Ishikawa (cell line): ENCODE measurements around the gene GMDS.

Experiments
- CEBPB ChIP-seq: IDR thresholded peaks from 2 replicates; pipeline ENCODE4 v1.6.1; 2012
- CREB1 ChIP-seq: IDR thresholded peaks from 2 replicates; pipeline ENCODE4 v1.6.1; 2012; ENCODE audit warnings: low read depth
- EGR1 ChIP-seq: IDR thresholded peaks from 2 replicates; pipeline ENCODE4 v1.6.1; 2012
- EP300 ChIP-seq: IDR thresholded peaks from 2 replicates; pipeline ENCODE4 v1.6.1; 2012; ENCODE audit warnings: borderline replicate concordance
- FOXM1 ChIP-seq: IDR thresholded peaks from 2 replicates; pipeline ENCODE4 v1.6.1; 2012; ENCODE audit warnings: low read depth, borderline replicate concordance
- MAX ChIP-seq: IDR thresholded peaks from 2 replicates; pipeline ENCODE4 v1.6.1; 2012
- NFIC ChIP-seq: IDR thresholded peaks from 2 replicates; pipeline ENCODE4 v1.6.1; 2012
- RAD21 ChIP-seq: IDR thresholded peaks from 2 replicates; pipeline ENCODE4 v1.6.1; 2012; ENCODE audit warnings: low read depth
- REST ChIP-seq: IDR thresholded peaks from 2 replicates; pipeline ENCODE4 v1.6.1; 2012; ENCODE audit warnings: low read depth, mild to moderate bottlenecking
- TAF1 ChIP-seq: IDR thresholded peaks from 2 replicates; pipeline ENCODE4 v1.6.1; 2012; ENCODE audit warnings: low read depth, mild to moderate bottlenecking
- TCF12 ChIP-seq: IDR thresholded peaks from 2 replicates; pipeline ENCODE4 v1.6.1; 2012; ENCODE audit warnings: low read depth
- TEAD4 ChIP-seq: IDR thresholded peaks from 2 replicates; pipeline ENCODE4 v1.6.1; 2012
- USF1 ChIP-seq: IDR thresholded peaks from 2 replicates; pipeline ENCODE4 v1.6.1; 2012
- YY1 ChIP-seq: IDR thresholded peaks from 2 replicates; pipeline ENCODE4 v1.6.1; 2012; ENCODE audit warnings: low read depth

- TF ChIP-seq TCF12: no peak
- TF ChIP-seq CREB1: no peak
- no peak for TF ChIP-seq REST
- no peak for TF ChIP-seq RAD21
- no peak for TF ChIP-seq TAF1
- no peak for TF ChIP-seq MAX
- TF ChIP-seq FOXM1: no peak
- TF ChIP-seq YY1: no peak
- no peak for TF ChIP-seq USF1
- no peak for TF ChIP-seq TEAD4
- no peak for TF ChIP-seq EGR1
- no peak for TF ChIP-seq NFIC
- no peak for TF ChIP-seq EP300
- no peak for TF ChIP-seq CEBPB
Measured at GRCh38 chr6:1966713-1967112, 278.7 kb downstream of the GMDS start.
